NCI-H526 treated with DMSO at 0.1 percent for 48 hours (cell line): ENCODE measurements around the gene KRTAP4-7.
"Not testable (repeated sequence)": the region's sequence is repeated elsewhere in the genome, so short reads cannot be mapped to it uniquely, and the experiment has no call there.

Experiments used
- DNase-seq: peaks from one replicate; lab custom pipeline; 2025; lab: John Stamatoyannopoulos, UW

The KRTAP4-7 gene

DNA sequence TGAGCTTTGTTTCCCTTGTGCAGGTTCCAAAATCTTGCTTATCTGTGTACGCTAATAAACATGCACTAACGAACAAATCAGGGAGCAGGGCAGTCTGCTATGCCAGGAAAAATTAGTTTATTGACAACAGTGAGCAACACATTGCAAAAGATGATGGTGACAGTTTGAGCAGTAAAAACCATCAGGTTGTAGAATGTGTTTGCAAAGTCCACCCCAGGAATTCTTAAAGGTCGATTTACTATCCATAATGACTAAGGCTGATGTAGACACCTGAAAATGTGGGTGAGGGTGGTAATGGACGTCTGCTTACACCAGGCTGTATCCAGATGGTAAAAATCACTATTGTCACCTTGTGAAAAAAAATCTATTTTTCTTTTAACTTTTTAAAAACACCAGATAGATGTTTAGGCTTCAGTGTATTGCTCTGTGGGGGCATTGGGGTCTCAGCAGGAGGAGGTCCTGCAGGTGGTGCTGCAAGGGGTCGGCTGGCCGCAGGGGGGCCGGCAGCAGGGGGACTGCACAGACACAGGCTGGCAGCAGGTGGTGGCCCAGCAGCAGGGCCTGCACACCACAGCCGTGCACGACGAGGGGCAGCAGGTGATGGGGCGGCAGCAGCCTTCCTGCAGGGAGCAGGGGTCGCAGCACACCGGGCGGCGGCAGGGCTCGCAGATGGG, 18.8 kb upstream of the KRTAP4-7 start:
- not testable (repeated sequence) for DNase-seq

GRCh38 chr17:41065829-41066624, 17.9 kb upstream of the KRTAP4-7 start, which contains the start of gene KRTAP2-4:
Gene KRTAP2-4, minus strand, starts transcription at chr17:41065879. Its CDS starts 34 bp downstream, at chr17:41065845.
- no peak for DNase-seq

GRCh38 chr17:41067281-41067680, 16.7 kb upstream of the KRTAP4-7 start:
- no peak for DNase-seq

DNA sequence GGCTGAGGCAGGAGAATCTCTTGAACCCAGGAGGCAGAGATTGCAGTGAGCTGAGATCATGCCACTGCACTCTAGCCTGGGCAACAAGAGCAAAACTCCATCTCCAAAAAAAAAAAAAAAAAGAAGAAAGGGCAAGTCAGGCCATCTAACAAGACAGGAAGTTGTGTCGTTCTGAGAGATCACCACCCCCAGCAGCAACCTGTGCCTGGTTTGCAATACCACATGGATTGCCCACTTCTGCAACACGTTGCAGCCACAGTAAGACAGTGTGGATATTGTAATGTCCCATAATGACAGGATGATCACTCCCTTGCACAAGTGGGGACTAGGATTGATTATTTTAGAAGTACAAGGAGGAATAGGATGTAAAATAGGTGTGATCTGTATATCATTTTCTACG, 14.9 kb upstream of the KRTAP4-7 start:
- DNase-seq = no peak

- DNase-seq = no peak
Measured at GRCh38 chr17:41071606-41072360, 12.2 kb upstream of the KRTAP4-7 start.

DNA sequence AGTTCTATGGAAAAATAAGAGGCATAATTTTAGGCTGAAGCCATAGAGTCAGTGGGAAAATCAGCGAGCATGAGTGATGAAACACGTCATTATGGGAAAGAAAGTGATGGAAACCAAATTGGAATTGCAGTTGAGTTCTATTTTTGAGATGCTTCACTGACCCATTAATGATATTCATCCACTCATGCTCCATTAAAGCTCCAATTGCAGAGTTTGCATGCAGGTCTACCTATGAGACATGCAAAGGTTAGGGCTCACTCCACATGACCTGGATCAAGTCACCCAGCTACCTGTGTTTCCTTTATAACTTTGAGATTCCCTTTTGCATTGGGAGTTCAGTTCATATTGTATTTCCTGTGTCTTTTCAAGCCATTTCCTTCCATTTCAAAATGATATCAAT, 10.3 kb upstream of the KRTAP4-7 start:
- DNase-seq = peak; percentile 35

DNA sequence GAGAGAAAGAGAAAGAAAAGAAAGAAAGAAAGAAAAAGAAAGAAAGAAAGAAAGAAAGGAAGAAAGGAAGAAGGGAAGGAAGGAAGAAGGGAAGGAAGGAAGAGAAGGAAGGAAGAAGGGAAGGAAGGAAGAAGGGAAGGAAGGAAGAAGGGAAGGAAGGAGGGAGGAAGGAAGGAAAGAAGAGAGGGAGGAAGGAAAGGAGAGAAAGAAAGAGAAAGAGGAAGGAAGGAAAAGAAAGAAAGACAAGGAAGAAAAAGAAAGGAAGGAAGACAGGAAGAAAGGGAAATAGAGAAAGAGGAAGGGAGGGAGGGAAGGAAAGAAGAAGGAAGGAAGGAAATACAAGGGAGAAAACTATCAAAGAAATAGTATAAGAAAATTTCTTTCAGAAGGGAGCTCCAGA, 7.2 kb upstream of the KRTAP4-7 start:
- no peak for DNase-seq

DNA sequence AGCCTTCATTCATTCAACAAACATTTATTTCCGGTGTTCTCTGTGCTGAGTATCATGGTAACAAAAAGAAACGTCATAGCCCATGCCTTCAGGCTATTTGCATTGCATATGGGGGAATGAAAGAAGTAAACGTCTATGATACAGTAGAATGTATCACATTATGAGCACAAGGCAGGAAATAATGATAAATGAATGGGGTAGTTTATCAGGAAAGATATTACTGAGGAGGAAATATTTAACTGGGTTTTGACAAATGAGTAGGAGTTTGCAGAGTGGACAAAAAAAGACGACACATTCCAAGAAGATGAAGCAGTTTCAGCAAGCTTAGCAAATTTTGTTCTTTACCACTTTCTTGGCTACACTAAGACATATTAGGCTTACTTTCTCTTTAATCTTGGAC, 1.3 kb upstream of the KRTAP4-7 start:
- no peak for DNase-seq

- not testable (repeated sequence) for DNase-seq
Measured at GRCh38 chr17:41083427-41083826, 523 bp upstream of the KRTAP4-7 start.

DNA sequence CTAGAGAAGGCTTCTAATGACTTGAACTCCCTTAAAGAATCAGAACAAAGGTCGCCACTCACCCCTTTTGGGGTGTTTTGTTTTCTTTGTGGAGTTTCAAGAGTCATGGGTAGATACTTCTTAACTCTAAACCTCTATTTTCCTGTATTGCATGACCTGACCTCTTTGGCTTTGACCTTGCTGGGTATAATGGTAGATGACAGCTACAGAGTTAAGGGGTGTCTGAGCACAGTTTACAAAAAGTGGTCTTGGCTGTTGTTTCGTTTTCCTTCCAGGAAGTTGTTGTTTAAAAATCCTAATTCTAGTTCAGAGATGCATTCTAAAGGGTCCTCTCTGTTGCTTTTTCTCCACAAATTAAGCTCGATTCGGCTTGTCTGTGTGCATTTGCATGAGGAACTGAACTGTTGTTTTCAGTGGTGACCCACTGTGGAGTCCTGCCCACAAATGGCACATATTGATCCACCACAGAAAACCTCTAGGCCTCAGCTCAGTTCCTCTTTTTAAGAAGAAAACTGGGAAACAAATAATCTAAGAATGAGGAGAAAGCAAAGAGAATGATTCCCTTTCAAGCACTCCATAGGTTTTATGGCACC, 4.9 kb downstream of the KRTAP4-7 start:
- not testable (repeated sequence) for DNase-seq

GRCh38 chr17:41096055-41096454, 12.1 kb downstream of the KRTAP4-7 start:
- DNase-seq = peak; percentile 62

DNA sequence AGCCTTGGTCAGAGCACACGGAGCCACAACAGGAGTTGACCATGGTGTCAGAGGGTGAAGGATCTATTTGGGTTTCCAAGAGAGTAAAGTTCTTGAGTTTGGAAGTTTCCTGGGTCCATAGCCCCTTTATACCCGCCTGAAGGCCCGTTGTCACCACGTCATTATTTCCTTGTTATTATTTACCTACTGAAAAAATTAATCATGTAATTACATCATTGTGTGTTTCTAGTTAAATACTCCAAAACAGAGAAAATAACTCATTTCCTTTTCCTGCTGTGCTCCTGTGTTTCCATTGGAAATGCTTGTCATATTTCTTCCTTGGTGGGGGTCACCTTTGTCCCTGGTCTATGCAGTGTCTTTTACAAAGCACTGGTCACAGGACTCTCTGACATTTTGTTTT, 14.1 kb downstream of the KRTAP4-7 start, which contains the start of gene KRTAP4-8:
Gene KRTAP4-8 (minus strand): TSS at position 101 of the 400 bp plus-strand sequence. CDS start 58 bp downstream, at position 43.
- DNase-seq = no peak

DNA sequence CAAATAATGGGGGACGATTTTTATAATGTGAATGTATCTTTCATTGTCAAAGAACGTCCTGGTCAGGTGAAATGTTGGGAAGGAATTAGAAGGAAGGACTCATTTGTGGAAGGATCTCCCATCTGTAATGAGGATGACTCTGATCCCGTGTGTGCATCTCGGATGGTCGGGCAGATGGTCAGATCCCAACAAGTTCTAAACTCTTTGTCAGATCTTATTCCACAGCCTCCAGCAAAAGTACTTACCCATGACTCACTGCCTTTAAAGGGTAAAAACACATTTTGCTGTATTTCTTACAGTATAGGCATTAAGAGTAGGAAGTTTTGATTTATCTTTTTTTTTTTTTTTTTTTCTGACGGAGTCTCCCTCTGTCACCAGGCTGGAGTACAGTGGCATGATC, 14.5 kb downstream of the KRTAP4-7 start:
- DNase-seq = no peak

DNA sequence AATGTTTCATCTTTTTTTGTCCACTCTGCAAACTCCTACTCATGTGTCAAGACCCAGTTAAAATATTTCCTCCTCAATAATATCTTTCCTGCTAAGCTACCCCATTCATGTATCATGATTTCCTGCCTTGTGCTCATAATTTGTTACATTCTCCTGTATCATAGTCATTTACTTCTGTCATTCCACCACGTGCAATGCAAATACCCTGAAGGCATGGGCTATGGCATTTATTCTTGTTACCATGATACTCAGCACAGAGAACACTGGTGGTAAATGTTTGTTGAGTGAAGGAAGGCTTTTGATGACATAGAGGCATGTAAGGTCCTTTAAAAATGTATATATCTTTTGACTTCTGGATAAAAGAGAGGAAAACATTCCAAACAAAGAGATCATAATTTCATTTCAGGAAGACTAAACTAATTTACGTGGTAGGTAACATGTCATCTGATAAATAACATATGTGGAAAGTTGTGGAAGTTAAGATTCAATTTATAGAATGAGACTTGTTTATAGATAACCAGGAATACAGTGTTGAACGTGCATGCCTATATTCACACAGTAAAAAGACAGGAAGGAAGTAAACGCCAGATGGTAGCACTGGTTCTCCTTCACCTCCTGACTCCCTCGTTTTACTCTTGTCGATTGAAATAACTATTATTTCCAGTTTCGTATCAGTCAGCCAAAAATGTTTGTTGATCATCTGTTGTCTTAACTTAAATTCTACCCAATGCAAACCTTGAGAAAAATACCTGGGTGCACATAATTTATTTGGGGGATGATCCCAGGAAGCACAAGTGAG, 15.9 kb downstream of the KRTAP4-7 start:
- not testable (repeated sequence) for DNase-seq

DNA sequence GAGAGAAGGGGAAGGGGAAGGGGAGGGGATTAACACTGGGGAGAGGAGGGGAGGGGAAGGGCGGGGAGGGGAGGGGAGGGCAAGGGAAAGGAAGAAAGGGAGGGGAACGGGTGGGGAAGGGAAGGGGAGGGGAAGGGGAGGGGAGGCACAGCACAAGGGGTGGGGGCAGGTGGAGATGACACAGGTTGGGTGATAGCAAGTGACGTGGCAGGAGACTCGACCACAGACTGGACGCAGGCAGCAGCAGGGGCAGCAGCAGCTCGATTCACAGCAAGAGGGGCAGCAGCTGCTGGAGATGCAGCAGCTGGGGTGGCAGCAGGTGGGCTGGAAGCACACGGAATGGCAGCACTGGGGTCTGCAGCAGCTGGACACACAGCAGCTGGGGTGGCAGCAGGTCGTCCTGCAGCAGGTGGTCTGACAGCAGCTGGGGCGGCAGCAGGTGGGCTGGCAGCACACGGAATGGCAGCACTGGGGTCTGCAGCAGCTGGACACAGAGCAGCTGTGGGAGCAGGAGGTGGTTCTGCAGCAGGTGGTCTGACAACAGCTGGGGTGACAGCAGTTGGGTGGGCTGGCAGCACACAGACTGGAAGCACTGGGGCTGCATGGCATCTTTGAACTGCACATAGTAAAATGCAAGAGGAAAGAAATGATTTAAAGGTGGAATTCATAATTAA, 17.8 kb downstream of the KRTAP4-7 start, which contains the start of gene KRTAP4-16:
Gene KRTAP4-16 (minus strand): TSS at position 624 of the 674 bp plus-strand sequence. CDS start 0 bp downstream, at position 624.
- no peak for DNase-seq

GRCh38 chr17:41103896-41104295, 19.9 kb downstream of the KRTAP4-7 start:
- DNase-seq = no peak

GRCh38 chr17:41104386-41105038, 20.6 kb downstream of the KRTAP4-7 start:
- DNase-seq = not testable (repeated sequence)

DNA sequence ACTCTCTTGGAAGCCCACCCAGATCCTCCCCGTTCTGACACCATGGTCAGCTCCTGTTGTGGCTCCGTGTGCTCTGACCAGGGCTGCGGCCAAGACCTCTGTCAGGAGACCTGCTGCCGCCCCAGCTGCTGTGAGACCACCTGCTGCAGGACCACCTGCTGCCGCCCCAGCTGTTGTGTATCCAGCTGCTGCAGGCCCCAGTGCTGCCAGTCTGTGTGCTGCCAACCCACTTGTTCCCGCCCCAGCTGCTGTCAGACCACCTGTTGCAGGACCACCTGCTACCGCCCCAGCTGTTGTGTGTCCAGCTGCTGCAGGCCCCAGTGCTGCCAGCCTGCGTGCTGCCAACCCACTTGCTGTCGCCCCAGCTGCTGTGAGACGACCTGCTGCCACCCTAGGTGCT, 21.4 kb downstream of the KRTAP4-7 start, which contains the start of gene KRTAP4-9:
Gene KRTAP4-9 (plus strand): TSS at position 43 of the 400 bp plus-strand sequence. CDS start 0 bp downstream, at position 43.
- not testable (repeated sequence) for DNase-seq

DNA sequence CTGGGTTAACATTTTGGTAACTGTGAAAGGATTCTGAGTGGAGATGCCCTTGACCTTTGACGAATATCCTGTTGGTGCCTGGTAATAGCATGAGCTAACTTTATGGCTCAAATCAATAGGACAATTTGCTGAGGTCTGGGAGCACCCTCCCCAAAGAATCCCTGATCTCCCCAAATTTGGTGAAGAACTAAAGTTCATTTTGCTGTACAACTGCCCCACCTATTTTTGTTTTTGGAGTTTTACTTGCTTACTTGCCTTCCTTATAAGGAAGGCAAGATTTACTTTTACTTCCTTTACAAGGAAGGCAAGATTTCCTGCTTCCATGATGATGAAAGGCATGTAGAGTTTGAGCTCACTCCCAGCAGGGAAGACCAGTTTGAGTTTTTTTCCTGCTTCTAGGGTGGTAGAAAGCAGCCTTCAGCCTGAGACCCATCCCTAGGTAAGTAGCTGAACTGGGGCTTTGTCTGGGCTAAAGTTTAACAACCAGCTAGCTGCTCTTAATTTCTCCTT, 24.0 kb downstream of the KRTAP4-7 start:
- no peak for DNase-seq
